ENCODE measurements around the gene TTBK2. TPM values are rescaled to one million over a fixed set of nuclear protein-coding genes. Genes with fewer than 3 reads are reported as not detected.
A peak's percentile ranks its signal among the peaks of the same experiment; 100 is the strongest.

TTBK2 gene
- total RNA-seq, 1 donor from 2014 or later = 8.8 TPM

DNA sequence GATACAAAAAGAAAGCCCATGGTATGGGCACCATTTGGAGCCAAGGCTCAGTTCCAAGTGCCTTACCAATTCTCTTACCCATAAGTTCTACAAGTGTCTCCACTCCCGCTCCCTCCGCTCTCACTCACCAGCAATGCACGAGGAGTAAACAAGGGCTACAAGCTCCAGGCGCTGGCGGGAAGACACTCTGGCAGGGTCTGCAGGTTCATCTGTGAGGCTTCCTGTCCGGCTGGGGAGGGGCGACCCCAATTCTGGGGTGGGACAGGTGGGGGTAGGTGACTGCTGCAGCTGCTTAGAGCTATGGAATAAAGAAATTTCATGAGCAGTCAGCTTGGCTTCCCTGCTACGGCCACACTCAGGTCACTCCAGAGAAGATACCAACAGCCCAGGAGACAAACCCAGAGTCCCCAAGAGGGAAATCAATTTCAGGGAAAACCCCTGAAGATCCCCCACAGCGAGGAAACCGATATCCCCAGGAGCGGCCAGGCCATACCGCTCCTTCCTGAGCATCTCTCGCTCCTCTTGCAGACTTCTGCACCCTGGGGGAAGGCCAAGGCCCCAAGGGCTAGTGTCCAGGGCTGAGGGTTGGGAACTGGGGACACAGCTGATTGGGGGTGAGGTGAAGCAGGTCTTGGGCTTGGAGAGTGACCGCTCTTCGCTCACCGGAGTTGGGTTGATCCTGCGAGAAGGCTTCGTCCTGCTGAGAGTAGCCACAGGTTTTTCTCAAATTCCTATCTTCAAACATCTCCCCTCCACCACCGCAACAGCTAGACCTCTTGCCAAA is 185.0 kb downstream of the TTBK2 start:
- Histone ChIP-seq H3K36me3 (peaks cover 0 to 42% of the 10 kb centered on the region in 2 donors), H3K27ac (peak overlapping the region; percentile 83), H3K27me3 (no peaks in the 10 kb centered on the region), H3K4me3 (peak overlapping the region; percentile 76 to 83), H3K4me1 (peaks cover 22% of the 10 kb centered on the region), H3K9me3 (no peaks in the 10 kb centered on the region)
- intact Hi-C loops (cut with DNase I) = no loop called here
- TF ChIP-seq POLR2A (IDR thresholded peaks at IDR 0.05) (no peak), POLR2AphosphoS5 (IDR thresholded peaks at IDR 0.05; ENCODE audit: insufficient read depth in 1 of 2, low read depth in 1 of 2) (no peak)
- TF ChIP-seq, protein P1, sequence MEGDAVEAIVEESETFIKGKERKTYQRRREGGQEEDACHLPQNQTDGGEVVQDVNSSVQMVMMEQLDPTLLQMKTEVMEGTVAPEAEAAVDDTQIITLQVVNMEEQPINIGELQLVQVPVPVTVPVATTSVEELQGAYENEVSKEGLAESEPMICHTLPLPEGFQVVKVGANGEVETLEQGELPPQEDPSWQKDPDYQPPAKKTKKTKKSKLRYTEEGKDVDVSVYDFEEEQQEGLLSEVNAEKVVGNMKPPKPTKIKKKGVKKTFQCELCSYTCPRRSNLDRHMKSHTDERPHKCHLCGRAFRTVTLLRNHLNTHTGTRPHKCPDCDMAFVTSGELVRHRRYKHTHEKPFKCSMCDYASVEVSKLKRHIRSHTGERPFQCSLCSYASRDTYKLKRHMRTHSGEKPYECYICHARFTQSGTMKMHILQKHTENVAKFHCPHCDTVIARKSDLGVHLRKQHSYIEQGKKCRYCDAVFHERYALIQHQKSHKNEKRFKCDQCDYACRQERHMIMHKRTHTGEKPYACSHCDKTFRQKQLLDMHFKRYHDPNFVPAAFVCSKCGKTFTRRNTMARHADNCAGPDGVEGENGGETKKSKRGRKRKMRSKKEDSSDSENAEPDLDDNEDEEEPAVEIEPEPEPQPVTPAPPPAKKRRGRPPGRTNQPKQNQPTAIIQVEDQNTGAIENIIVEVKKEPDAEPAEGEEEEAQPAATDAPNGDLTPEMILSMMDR (IDR thresholded peaks at IDR 0.05) = no peak
- peak in 1 of 2 donors; percentile 87 for DNase-seq (ENCODE audit: extremely low spot score in 2 of 2)

DNA sequence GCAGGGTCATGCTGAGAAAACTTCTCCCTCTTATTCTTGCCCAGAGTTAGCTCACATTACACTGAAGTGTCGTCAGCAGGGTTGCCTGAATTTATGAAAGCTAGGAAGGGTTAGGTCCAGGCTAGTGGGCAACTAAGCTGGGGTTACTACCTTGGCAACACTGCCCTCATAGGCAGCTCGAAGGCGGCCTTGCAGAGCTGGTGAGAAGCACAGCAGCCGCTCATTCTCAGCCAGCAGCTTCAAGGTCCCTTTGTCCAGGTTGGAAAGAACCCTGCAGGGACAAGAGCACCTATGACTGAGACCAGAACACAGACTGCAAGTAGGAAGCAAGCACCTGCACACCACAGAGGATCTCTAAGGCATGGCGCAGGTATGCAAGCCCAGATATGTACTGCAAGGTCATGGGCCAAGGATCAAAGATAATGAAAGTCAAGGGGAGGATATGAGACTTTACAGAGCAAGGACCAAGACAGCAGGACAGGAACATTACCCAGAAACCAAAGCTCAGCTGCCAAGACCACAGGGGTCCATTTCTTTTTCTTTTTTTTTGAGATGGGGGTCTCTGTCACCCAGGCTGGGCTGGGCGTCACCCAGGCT is 186.4 kb downstream of the TTBK2 start:
- TF ChIP-seq POLR2A (IDR thresholded peaks at IDR 0.05) = no peak
- TF ChIP-seq, protein P1 (IDR thresholded peaks at IDR 0.05) = no peak
- Histone ChIP-seq H3K4me1 (peaks cover 22% of the 10 kb centered on the region), H3K4me3 (no peak overlapping the region), H3K9me3 (no peaks in the 10 kb centered on the region), H3K36me3 (peaks cover 0 to 56% of the 10 kb centered on the region in 2 donors), H3K27me3 (no peaks in the 10 kb centered on the region), H3K27ac (no peak overlapping the region)
- intact Hi-C loops (cut with DNase I) = no loop called here
- no peak for DNase-seq (ENCODE audit: extremely low spot score in 2 of 2)

DNA sequence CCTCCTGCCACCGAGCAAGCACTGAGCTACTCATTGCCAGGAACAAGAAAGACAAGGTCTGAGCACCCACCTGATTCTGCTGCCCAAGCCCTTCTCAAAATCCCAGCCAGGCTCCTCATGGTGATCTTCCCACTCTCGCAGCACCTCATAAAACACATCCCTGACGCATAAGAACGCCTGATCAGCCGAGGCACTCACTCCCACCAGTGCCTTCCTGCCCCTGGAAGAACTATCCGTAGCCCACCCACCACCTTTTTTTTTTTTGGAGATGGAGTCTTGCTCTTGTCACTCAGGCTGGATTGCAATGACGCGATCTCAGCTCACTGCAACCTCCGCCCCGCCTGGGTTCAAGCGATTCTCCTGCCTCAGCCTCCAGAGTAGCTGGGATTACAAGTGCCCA is 187.6 kb downstream of the TTBK2 start:
- H3K27me3 ChIP-seq = no peaks in the 10 kb centered on the region
- no peak for DNase-seq (ENCODE audit: extremely low spot score in 2 of 2)
- H3K4me1 ChIP-seq = peaks cover 22% of the 10 kb centered on the region
- no peak overlapping the region for H3K4me3 ChIP-seq
- no peaks in the 10 kb centered on the region for H3K9me3 ChIP-seq
- intact Hi-C loops (cut with DNase I) = no loop called here
- no peak overlapping the region for H3K27ac ChIP-seq
- peaks cover 0 to 67% of the 10 kb centered on the region in 2 donors for H3K36me3 ChIP-seq
- TF ChIP-seq, protein P1 (IDR thresholded peaks at IDR 0.05) = no peak
- TF ChIP-seq POLR2A (IDR thresholded peaks at IDR 0.05) (no peak), POLR2AphosphoS5 (IDR thresholded peaks at IDR 0.05; ENCODE audit: insufficient read depth in 1 of 2, low read depth in 1 of 2) (no peak)

DNA sequence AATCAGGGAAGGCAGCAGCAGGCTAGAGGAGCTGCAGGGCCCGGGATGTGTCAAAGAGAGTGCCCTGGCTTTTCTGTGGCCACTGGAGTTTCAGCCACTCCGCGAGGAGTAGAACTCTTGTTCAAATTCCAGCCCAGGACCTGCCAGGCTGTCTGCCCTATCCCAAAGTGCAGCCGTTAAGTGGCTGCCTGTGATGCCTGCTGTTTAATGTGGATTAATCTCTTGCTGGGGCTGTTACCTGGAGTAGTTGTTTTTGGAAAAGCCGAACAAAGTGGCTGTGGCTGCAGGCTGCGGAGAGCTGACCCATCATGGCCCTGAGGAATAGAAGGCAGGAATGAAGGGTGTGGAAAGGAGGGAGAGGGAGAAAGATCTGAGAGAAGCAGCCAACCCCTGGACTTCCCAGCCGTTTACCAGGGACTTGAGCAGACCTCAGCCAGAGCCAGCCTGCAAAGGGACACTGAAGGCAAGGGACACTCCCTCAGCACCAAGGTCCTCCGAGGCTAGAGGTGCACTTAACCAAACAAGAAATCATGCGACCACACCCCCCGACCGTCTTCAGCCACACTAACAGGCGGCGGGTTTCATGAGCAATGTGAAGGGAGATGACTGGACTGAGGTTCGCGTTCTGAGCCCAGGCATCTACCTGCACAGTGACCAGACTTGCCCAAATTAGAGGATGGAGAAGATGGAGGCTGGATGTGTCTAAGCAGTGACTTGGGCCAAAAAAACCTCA is 188.3 kb downstream of the TTBK2 start:
- no peak overlapping the region for H3K27ac ChIP-seq
- peaks cover 0 to 74% of the 10 kb centered on the region in 2 donors for H3K36me3 ChIP-seq
- H3K9me3 ChIP-seq = no peaks in the 10 kb centered on the region
- DNase-seq (ENCODE audit: extremely low spot score in 2 of 2) = no peak
- H3K4me1 ChIP-seq = peaks cover 18% of the 10 kb centered on the region
- no peak overlapping the region for H3K4me3 ChIP-seq
- H3K27me3 ChIP-seq = no peaks in the 10 kb centered on the region
- TF ChIP-seq, protein P1 (IDR thresholded peaks at IDR 0.05) = no peak
- TF ChIP-seq POLR2AphosphoS5 (IDR thresholded peaks at IDR 0.05; ENCODE audit: insufficient read depth in 1 of 2, low read depth in 1 of 2) (no peak), POLR2A (IDR thresholded peaks at IDR 0.05) (no peak)
- intact Hi-C loops (cut with DNase I) = no loop called here
